ENCODE results near the gene RASGRF2.

The RASGRF2 gene

GRCh38 chr5:81245871-81246235 is 285.7 kb downstream of the RASGRF2 start:
- Histone ChIP-seq H2AK5ac (ENCODE audit: low read length) (no peak overlapping the region), H2BK15ac (replicated peaks; ENCODE audit: low read depth) (no peak overlapping the region), H3K27ac (ENCODE audit: low read depth, low read length) (no peak overlapping the region), H3K4me1 (ENCODE audit: control insufficient read depth, low read depth, low read length) (peaks cover 2% of the 10 kb centered on the region), H2BK120ac (ENCODE audit: low read depth, low read length) (no peak overlapping the region), H3K9ac (ENCODE audit: low read length) (no peak overlapping the region), H3K18ac (ENCODE audit: low read length) (no peak overlapping the region), H3K4me3 (ENCODE audit: low read length) (no peak overlapping the region), H4K5ac (ENCODE audit: low read length) (no peak overlapping the region), H3K79me2 (ENCODE audit: control insufficient read depth, insufficient read depth, low read length) (no peaks in the 10 kb centered on the region), H3K36me3 (ENCODE audit: control insufficient read depth, insufficient read depth, low read length) (no peaks in the 10 kb centered on the region), H4K8ac (ENCODE audit: low read depth, low read length) (no peak overlapping the region), H2BK5ac (ENCODE audit: low read length) (no peak overlapping the region), H3K4me2 (ENCODE audit: low read length) (no peak overlapping the region), H3K4ac (ENCODE audit: low read depth, low read length) (no peak overlapping the region), H3K23ac (ENCODE audit: low read length) (no peak overlapping the region), H3K56ac (ENCODE audit: low read length) (no peak overlapping the region), H3K27me3 (ENCODE audit: insufficient read depth, low read length, poor library complexity) (no peaks in the 10 kb centered on the region), H3K79me1 (ENCODE audit: low read length) (peaks cover 3% of the 10 kb centered on the region)
- no CpG with 5 or more reads among the region's 5 CpGs for WGBS (ENCODE audit: extremely low coverage, insufficient coverage, low lambda C conversion rate)
- no peak for DNase-seq

GRCh38 chr5:81246697-81247096 is 286.5 kb downstream of the RASGRF2 start:
- no peaks in the 10 kb centered on the region for H3K27me3 ChIP-seq (ENCODE audit: insufficient read depth, low read length, poor library complexity)
- H3K18ac ChIP-seq (ENCODE audit: low read length), result no peak overlapping the region
- H3K36me3 ChIP-seq (ENCODE audit: control insufficient read depth, insufficient read depth, low read length), result no peaks in the 10 kb centered on the region
- no peak overlapping the region for H2AK5ac ChIP-seq (ENCODE audit: low read length)
- no peak overlapping the region for H3K9ac ChIP-seq (ENCODE audit: low read length)
- H3K4me3 ChIP-seq (ENCODE audit: low read length), result no peak overlapping the region
- no peak overlapping the region for H3K4ac ChIP-seq (ENCODE audit: low read depth, low read length)
- no CpG with 5 or more reads among the region's 6 CpGs for WGBS (ENCODE audit: extremely low coverage, insufficient coverage, low lambda C conversion rate)
- H4K8ac ChIP-seq (ENCODE audit: low read depth, low read length), result no peak overlapping the region
- no peak overlapping the region for H2BK5ac ChIP-seq (ENCODE audit: low read length)
- peaks cover 2% of the 10 kb centered on the region for H3K79me1 ChIP-seq (ENCODE audit: low read length)
- no peak overlapping the region for H2BK15ac ChIP-seq (replicated peaks; ENCODE audit: low read depth)
- peaks cover 2% of the 10 kb centered on the region for H3K4me1 ChIP-seq (ENCODE audit: control insufficient read depth, low read depth, low read length)
- H3K23ac ChIP-seq (ENCODE audit: low read length), result peak overlapping the region; percentile 80
- no peak overlapping the region for H4K5ac ChIP-seq (ENCODE audit: low read length)
- no peaks in the 10 kb centered on the region for H3K79me2 ChIP-seq (ENCODE audit: control insufficient read depth, insufficient read depth, low read length)
- H3K4me2 ChIP-seq (ENCODE audit: low read length), result no peak overlapping the region
- H3K56ac ChIP-seq (ENCODE audit: low read length), result peak overlapping the region; percentile 7
- no peak for DNase-seq
- no peak overlapping the region for H3K27ac ChIP-seq (ENCODE audit: low read depth, low read length)
- H2BK120ac ChIP-seq (ENCODE audit: low read depth, low read length), result no peak overlapping the region

GRCh38 chr5:81247441-81247972 is 287.3 kb downstream of the RASGRF2 start:
- Histone ChIP-seq H2AK5ac (ENCODE audit: low read length) (no peak overlapping the region), H4K8ac (ENCODE audit: low read depth, low read length) (no peak overlapping the region), H3K27ac (ENCODE audit: low read depth, low read length) (no peak overlapping the region), H2BK15ac (replicated peaks; ENCODE audit: low read depth) (no peak overlapping the region), H2BK120ac (ENCODE audit: low read depth, low read length) (no peak overlapping the region), H2BK5ac (ENCODE audit: low read length) (no peak overlapping the region), H3K56ac (ENCODE audit: low read length) (peak overlapping the region; percentile 10), H3K4ac (ENCODE audit: low read depth, low read length) (no peak overlapping the region), H3K27me3 (ENCODE audit: insufficient read depth, low read length, poor library complexity) (no peaks in the 10 kb centered on the region), H3K4me3 (ENCODE audit: low read length) (no peak overlapping the region), H3K4me1 (ENCODE audit: control insufficient read depth, low read depth, low read length) (peaks cover 2% of the 10 kb centered on the region), H3K23ac (ENCODE audit: low read length) (no peak overlapping the region), H4K5ac (ENCODE audit: low read length) (no peak overlapping the region), H3K18ac (ENCODE audit: low read length) (peak overlapping the region; percentile 63), H3K36me3 (ENCODE audit: control insufficient read depth, insufficient read depth, low read length) (no peaks in the 10 kb centered on the region), H3K9ac (ENCODE audit: low read length) (no peak overlapping the region), H3K79me1 (ENCODE audit: low read length) (peaks cover 5% of the 10 kb centered on the region), H3K79me2 (ENCODE audit: control insufficient read depth, insufficient read depth, low read length) (no peaks in the 10 kb centered on the region), H3K4me2 (ENCODE audit: low read length) (no peak overlapping the region)
- peak; percentile 45 for DNase-seq
- WGBS (ENCODE audit: extremely low coverage, insufficient coverage, low lambda C conversion rate), result no CpG with 5 or more reads among the region's 3 CpGs

- DNase-seq, result no peak
- Histone ChIP-seq H3K4me1 (ENCODE audit: control insufficient read depth, low read depth, low read length) (no peaks in the 10 kb centered on the region), H2BK120ac (ENCODE audit: low read depth, low read length) (no peak overlapping the region), H3K23ac (ENCODE audit: low read length) (no peak overlapping the region), H3K27ac (ENCODE audit: low read depth, low read length) (no peak overlapping the region), H3K79me2 (ENCODE audit: control insufficient read depth, insufficient read depth, low read length) (no peaks in the 10 kb centered on the region), H3K79me1 (ENCODE audit: low read length) (peaks cover 4% of the 10 kb centered on the region), H3K27me3 (ENCODE audit: insufficient read depth, low read length, poor library complexity) (no peaks in the 10 kb centered on the region), H3K56ac (ENCODE audit: low read length) (no peak overlapping the region), H2BK5ac (ENCODE audit: low read length) (no peak overlapping the region), H4K8ac (ENCODE audit: low read depth, low read length) (no peak overlapping the region), H4K5ac (ENCODE audit: low read length) (no peak overlapping the region), H3K36me3 (ENCODE audit: control insufficient read depth, insufficient read depth, low read length) (no peaks in the 10 kb centered on the region), H3K4ac (ENCODE audit: low read depth, low read length) (no peak overlapping the region), H2BK15ac (replicated peaks; ENCODE audit: low read depth) (no peak overlapping the region), H3K4me2 (ENCODE audit: low read length) (no peak overlapping the region), H3K4me3 (ENCODE audit: low read length) (no peak overlapping the region), H3K18ac (ENCODE audit: low read length) (no peak overlapping the region), H2AK5ac (ENCODE audit: low read length) (no peak overlapping the region), H3K9ac (ENCODE audit: low read length) (no peak overlapping the region)
- WGBS (ENCODE audit: extremely low coverage, insufficient coverage, low lambda C conversion rate), result no CpG with 5 or more reads among the region's 4 CpGs
These were observed 289.1 kb downstream of the RASGRF2 start for GRCh38 chr5:81249240-81249639.

GRCh38 chr5:81250004-81250403 is 289.8 kb downstream of the RASGRF2 start:
- no peak overlapping the region for H3K56ac ChIP-seq (ENCODE audit: low read length)
- WGBS (ENCODE audit: extremely low coverage, insufficient coverage, low lambda C conversion rate), result no CpG with 5 or more reads among the region's 1 CpG
- H3K23ac ChIP-seq (ENCODE audit: low read length), result no peak overlapping the region
- no peak overlapping the region for H2BK120ac ChIP-seq (ENCODE audit: low read depth, low read length)
- H4K8ac ChIP-seq (ENCODE audit: low read depth, low read length), result no peak overlapping the region
- no peak overlapping the region for H3K27ac ChIP-seq (ENCODE audit: low read depth, low read length)
- no peak for DNase-seq
- no peak overlapping the region for H3K18ac ChIP-seq (ENCODE audit: low read length)
- H3K9ac ChIP-seq (ENCODE audit: low read length), result no peak overlapping the region
- H3K79me2 ChIP-seq (ENCODE audit: control insufficient read depth, insufficient read depth, low read length), result peaks cover 3% of the 10 kb centered on the region
- H3K36me3 ChIP-seq (ENCODE audit: control insufficient read depth, insufficient read depth, low read length), result no peaks in the 10 kb centered on the region
- H3K4me3 ChIP-seq (ENCODE audit: low read length), result no peak overlapping the region
- H3K4me1 ChIP-seq (ENCODE audit: control insufficient read depth, low read depth, low read length), result no peaks in the 10 kb centered on the region
- no peak overlapping the region for H4K5ac ChIP-seq (ENCODE audit: low read length)
- H2BK15ac ChIP-seq (replicated peaks; ENCODE audit: low read depth), result no peak overlapping the region
- no peaks in the 10 kb centered on the region for H3K27me3 ChIP-seq (ENCODE audit: insufficient read depth, low read length, poor library complexity)
- H2AK5ac ChIP-seq (ENCODE audit: low read length), result no peak overlapping the region
- no peak overlapping the region for H3K4me2 ChIP-seq (ENCODE audit: low read length)
- H2BK5ac ChIP-seq (ENCODE audit: low read length), result no peak overlapping the region
- H3K79me1 ChIP-seq (ENCODE audit: low read length), result peaks cover 7% of the 10 kb centered on the region
- no peak overlapping the region for H3K4ac ChIP-seq (ENCODE audit: low read depth, low read length)

- Histone ChIP-seq H2BK120ac (ENCODE audit: low read depth, low read length) (no peak overlapping the region), H3K4me2 (ENCODE audit: low read length) (no peak overlapping the region), H3K4ac (ENCODE audit: low read depth, low read length) (no peak overlapping the region), H3K18ac (ENCODE audit: low read length) (no peak overlapping the region), H3K4me1 (ENCODE audit: control insufficient read depth, low read depth, low read length) (no peaks in the 10 kb centered on the region), H3K9ac (ENCODE audit: low read length) (no peak overlapping the region), H3K36me3 (ENCODE audit: control insufficient read depth, insufficient read depth, low read length) (no peaks in the 10 kb centered on the region), H3K79me2 (ENCODE audit: control insufficient read depth, insufficient read depth, low read length) (peaks cover 3% of the 10 kb centered on the region), H2BK15ac (replicated peaks; ENCODE audit: low read depth) (no peak overlapping the region), H3K56ac (ENCODE audit: low read length) (no peak overlapping the region), H4K8ac (ENCODE audit: low read depth, low read length) (no peak overlapping the region), H2AK5ac (ENCODE audit: low read length) (no peak overlapping the region), H3K23ac (ENCODE audit: low read length) (no peak overlapping the region), H3K79me1 (ENCODE audit: low read length) (peaks cover 7% of the 10 kb centered on the region), H4K5ac (ENCODE audit: low read length) (no peak overlapping the region), H3K27ac (ENCODE audit: low read depth, low read length) (no peak overlapping the region), H3K4me3 (ENCODE audit: low read length) (no peak overlapping the region), H2BK5ac (ENCODE audit: low read length) (no peak overlapping the region), H3K27me3 (ENCODE audit: insufficient read depth, low read length, poor library complexity) (no peaks in the 10 kb centered on the region)
- no peak for DNase-seq
- no CpG with 5 or more reads among the region's 5 CpGs for WGBS (ENCODE audit: extremely low coverage, insufficient coverage, low lambda C conversion rate)
These were observed 291.8 kb downstream of the RASGRF2 start for GRCh38 chr5:81251922-81252321.

Data from mesendoderm (in vitro differentiated cells).